Activated CD8-positive, alpha-beta memory T cell treated with anti-CD3 and anti-CD28 coated beads, Interleukin-2, amount 50 U/mL, for 1 hour (primary cell): Measurements from ENCODE around the gene COPZ2.
"Not testable (repeated sequence)": the region's sequence is repeated elsewhere in the genome, so short reads cannot be mapped to it uniquely, and the experiment has no call there.

Experiments used
- DNase-seq: peaks from one replicate; pipeline ENCODE4 v3.0.0-alpha.2; 2020; ENCODE audit errors: extremely low read depth

COPZ2 gene

GRCh38 chr17:48056246-48056745 is 18.7 kb upstream of the COPZ2 start:
- DNase-seq: no peak

GRCh38 chr17:48055531-48056245 is 18.1 kb upstream of the COPZ2 start:
- no peak for DNase-seq

GRCh38 chr17:48054238-48055185 is 16.9 kb upstream of the COPZ2 start:
- DNase-seq: no peak

- DNase-seq: no peak
Observed at GRCh38 chr17:48053758-48054237, 16.2 kb upstream of the COPZ2 start.

- DNase-seq: no peak
Observed at GRCh38 chr17:48052956-48053757, 15.6 kb upstream of the COPZ2 start.

GRCh38 chr17:48051706-48052486 is 14.3 kb upstream of the COPZ2 start:
- DNase-seq: no peak

- no peak for DNase-seq
Observed at GRCh38 chr17:48051283-48051682, 13.7 kb upstream of the COPZ2 start.

GRCh38 chr17:48048384-48049126 is 11.0 kb upstream of the COPZ2 start:
- no peak for DNase-seq

- DNase-seq: peak; percentile 93
Observed at GRCh38 chr17:48047741-48048383, 10.3 kb upstream of the COPZ2 start, which contains the start of gene NFE2L1. Gene NFE2L1 (plus strand): TSS chr17:48048359. CDS start chr17:48051119, 2,760 bp downstream.

- DNase-seq: no peak
Observed at GRCh38 chr17:48047113-48047740, 9.6 kb upstream of the COPZ2 start.

- no peak for DNase-seq
Observed at GRCh38 chr17:48046296-48046695, 8.7 kb upstream of the COPZ2 start.

GRCh38 chr17:48045316-48046001 is 7.9 kb upstream of the COPZ2 start:
- no peak for DNase-seq

GRCh38 chr17:48044851-48045250 is 7.3 kb upstream of the COPZ2 start:
- DNase-seq: no peak

GRCh38 chr17:48043176-48043575 is 5.6 kb upstream of the COPZ2 start:
- DNase-seq: no peak

GRCh38 chr17:48038687-48039086 is 1.1 kb upstream of the COPZ2 start:
- DNase-seq: no peak

GRCh38 chr17:48037838-48038323 is 284 bp upstream of the COPZ2 start:
- no peak for DNase-seq

GRCh38 chr17:48036693-48037035 is 933 bp downstream of the COPZ2 start:
- no peak for DNase-seq

GRCh38 chr17:48034734-48035133 is 2.9 kb downstream of the COPZ2 start:
- not testable (repeated sequence) for DNase-seq
